HL-60 (cell line): ENCODE measurements around the gene TEX35.

Experiments used
- CTCF ChIP-seq: IDR thresholded peaks from one replicate; pipeline ENCODE4 v1.5.1; 2011; ENCODE audit warnings: low read length, control low read depth, inconsistent platforms; ENCODE audit not compliant: insufficient read depth
- POLR2AphosphoS5 ChIP-seq: IDR thresholded peaks from 2 replicates; pipeline ENCODE4 v1.6.1; 2012; ENCODE audit warnings: low read depth

DNA sequence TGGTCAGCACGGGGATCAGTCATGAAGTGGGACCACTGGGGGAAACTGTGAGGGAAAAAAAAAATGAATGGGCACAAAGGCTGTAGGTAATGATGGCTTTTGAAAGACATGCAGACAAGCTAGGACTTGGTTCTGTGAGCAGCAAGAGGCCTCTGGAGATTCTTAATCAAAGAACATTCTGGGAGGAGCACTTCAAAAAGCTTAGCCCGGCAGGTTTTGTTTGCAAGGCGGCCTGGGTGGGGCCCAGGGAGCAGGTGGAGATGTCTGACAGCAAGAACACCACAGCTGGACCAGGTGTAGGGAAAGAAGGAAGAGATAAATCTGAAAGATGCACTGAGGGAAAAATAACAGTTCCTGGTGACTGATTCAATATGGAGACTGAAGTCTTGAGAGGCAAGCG, 6.0 kb downstream of the TEX35 start:
- no peak for TF ChIP-seq CTCF
- TF ChIP-seq POLR2AphosphoS5: no peak
